Measurements from ENCODE around the gene ZDHHC23. TPM values are rescaled to one million over a fixed set of nuclear protein-coding genes. Genes with fewer than 3 reads are reported as not detected.
A peak's percentile ranks its signal among the peaks of the same experiment; 100 is the strongest.

Gene ZDHHC23
- total RNA-seq, 6 experiments from 2014 or later: 7.0 to 14.6 (median 9.9) TPM

DNA sequence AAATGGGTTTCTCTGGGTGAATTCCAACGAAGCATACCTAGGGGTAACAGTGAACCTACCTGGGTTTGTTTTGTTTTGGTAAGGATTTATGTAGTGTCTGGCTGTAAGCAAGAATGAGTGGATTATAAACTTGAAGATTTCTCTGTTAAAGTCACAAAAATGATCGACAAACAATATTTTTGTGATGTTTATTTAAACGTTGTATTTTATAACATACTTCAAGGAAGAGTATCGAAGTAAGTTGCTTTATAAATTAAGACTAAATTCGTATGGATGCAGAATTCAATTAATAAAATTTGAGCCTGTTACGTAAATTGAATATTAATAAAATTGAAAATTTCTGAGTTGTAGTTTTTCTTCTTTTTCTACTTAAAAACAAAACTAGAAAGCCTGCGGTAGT lies 982 bp upstream of the ZDHHC23 start:
- H3K9me3 ChIP-seq: no peaks in the 10 kb centered on the region
- TF ChIP-seq, protein P1, sequence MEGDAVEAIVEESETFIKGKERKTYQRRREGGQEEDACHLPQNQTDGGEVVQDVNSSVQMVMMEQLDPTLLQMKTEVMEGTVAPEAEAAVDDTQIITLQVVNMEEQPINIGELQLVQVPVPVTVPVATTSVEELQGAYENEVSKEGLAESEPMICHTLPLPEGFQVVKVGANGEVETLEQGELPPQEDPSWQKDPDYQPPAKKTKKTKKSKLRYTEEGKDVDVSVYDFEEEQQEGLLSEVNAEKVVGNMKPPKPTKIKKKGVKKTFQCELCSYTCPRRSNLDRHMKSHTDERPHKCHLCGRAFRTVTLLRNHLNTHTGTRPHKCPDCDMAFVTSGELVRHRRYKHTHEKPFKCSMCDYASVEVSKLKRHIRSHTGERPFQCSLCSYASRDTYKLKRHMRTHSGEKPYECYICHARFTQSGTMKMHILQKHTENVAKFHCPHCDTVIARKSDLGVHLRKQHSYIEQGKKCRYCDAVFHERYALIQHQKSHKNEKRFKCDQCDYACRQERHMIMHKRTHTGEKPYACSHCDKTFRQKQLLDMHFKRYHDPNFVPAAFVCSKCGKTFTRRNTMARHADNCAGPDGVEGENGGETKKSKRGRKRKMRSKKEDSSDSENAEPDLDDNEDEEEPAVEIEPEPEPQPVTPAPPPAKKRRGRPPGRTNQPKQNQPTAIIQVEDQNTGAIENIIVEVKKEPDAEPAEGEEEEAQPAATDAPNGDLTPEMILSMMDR (IDR thresholded peaks at IDR 0.05): no peak
- no peak for TF ChIP-seq POLR2A (IDR thresholded peaks at IDR 0.05)
- H3K27me3 ChIP-seq: no peaks in the 10 kb centered on the region
- ATAC-seq (no peak), DNase-seq (no peak)
- H3K4me3 ChIP-seq: peak overlapping the region; percentile 45 to 88 (median 87)
- intact Hi-C loops (cut with DNase I): no loop called here
- WGBS (ENCODE audit: insufficient coverage, low coverage, low lambda C conversion rate, missing lambda C conversion rate): 64% methylated on average over 7 of the region's 7 CpGs
- H3K36me3 ChIP-seq: no peaks in the 10 kb centered on the region
- peaks cover 0 to 3% (median 0%) of the 10 kb centered on the region in 4 donors for H3K4me1 ChIP-seq
- peak overlapping the region in 1 of 3 donors; percentile 74 for H3K27ac ChIP-seq

DNA sequence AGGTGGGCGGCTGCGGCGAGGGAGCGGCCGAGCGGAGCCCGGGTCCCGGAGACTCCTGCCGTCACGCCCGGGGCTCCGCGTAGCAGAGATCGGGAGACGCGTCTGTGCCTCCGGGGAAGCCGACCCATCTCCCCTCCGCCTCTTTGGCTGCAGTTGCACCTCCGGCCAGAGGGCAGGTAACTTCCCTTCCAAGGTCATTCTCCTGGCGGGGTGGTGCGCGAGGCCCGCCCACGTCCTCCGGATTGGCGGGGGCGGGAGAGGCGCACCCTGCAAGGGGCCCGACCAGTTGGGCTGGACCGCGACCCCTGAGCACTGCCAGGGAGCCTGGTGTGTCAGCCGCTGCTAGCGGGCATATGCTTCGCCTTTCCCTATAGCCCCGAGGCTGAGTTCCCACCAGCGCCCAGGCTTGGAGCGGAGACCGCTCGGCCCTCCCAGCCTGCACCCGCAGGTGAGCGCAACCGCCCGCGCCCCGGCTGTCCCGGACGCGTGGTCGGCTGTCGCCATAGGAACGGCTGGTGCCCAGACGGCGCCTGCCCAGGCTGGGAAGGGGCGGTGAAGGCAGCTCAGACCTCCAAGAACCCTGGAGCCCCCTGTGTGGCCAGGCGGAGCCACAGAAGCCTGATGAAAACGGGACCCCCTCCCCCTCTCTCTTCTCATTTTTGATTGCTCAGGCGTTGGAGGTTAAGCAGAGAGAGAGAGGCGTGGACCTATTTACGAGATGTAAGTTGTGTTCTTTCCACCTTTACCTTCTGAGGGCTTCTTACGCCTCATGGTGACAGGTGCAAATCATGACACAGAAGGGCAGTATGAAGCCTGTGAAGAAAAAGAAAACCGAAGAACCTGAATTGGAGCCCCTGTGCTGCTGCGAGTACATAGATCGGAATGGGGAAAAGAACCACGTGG lies 453 bp downstream of the ZDHHC23 start:
- TF ChIP-seq, protein P1 (IDR thresholded peaks at IDR 0.05): peak in 1 of 4 donors; percentile 2
- TF ChIP-seq POLR2A (IDR thresholded peaks at IDR 0.05): no peak
- WGBS (ENCODE audit: insufficient coverage, low coverage, low lambda C conversion rate, missing lambda C conversion rate): 7% methylated on average over 7 of the region's 65 CpGs

DNA sequence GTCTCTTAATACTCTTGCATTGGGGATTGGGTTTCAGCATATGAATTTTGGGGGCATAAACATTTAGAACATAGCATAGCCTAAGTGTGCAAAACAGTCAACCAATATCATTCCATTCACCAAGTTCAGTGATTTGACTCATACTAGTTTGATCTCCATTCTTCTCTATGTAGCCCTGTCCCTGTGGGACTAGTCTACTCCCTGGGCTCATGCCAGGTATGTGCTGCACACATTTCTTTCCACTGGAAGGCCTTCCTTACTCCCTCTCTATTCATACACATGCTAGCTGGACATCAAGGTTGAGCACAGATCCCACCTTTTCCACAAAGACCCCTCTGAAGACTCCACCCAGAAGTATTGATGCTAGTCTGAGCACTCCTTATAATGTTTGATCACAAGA lies 5.1 kb downstream of the ZDHHC23 start:
- Histone ChIP-seq H3K9me3 (no peaks in the 10 kb centered on the region), H3K27me3 (no peaks in the 10 kb centered on the region), H3K27ac (no peak overlapping the region), H3K4me1 (peaks cover 0 to 3% (median 0%) of the 10 kb centered on the region in 4 donors), H3K36me3 (peaks cover 0 to 17% (median 0%) of the 10 kb centered on the region in 4 donors), H3K4me3 (no peak overlapping the region)
- intact Hi-C loops (cut with DNase I): no loop called here
- no peak for DNase-seq
- no peak for ATAC-seq
- no peak for TF ChIP-seq POLR2A (IDR thresholded peaks at IDR 0.05)
- TF ChIP-seq, protein P1 (IDR thresholded peaks at IDR 0.05): no peak

More for the DNA sequence above, 453 bp downstream of the ZDHHC23 start:
- peak; percentile 65 to 78 (median 76) for ATAC-seq
- intact Hi-C loops (cut with DNase I): no loop called here
- Histone ChIP-seq H3K27me3 (no peaks in the 10 kb centered on the region), H3K9me3 (no peaks in the 10 kb centered on the region), H3K4me3 (peak overlapping the region; percentile 68 to 88 (median 87)), H3K4me1 (peaks cover 0 to 3% (median 0%) of the 10 kb centered on the region in 4 donors), H3K27ac (peak overlapping the region; percentile 11 to 74 (median 48)), H3K36me3 (no peaks in the 10 kb centered on the region)
- DNase-seq: peak; percentile 68 to 88 (median 84)

DNA sequence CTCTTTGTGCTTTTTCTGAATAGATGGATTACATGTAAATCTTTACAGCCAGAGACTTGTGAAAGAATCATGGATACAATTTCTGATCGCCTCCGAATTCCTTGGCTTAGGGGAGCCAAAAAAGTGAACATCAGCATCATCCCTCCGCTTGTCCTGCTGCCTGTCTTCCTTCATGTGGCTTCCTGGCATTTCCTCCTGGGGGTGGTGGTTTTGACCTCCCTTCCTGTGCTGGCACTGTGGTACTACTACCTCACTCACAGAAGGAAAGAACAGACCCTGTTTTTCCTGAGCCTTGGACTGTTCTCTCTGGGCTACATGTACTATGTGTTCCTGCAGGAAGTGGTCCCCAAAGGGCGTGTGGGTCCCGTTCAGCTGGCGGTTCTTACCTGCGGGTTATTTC lies 5.9 kb downstream of the ZDHHC23 start:
- H3K4me3 ChIP-seq: no peak overlapping the region
- intact Hi-C loops (cut with DNase I): no loop called here
- H3K27me3 ChIP-seq: no peaks in the 10 kb centered on the region
- H3K4me1 ChIP-seq: peaks cover 0 to under 1% (median 0%) of the 10 kb centered on the region in 4 donors
- DNase-seq: no peak
- H3K9me3 ChIP-seq: no peaks in the 10 kb centered on the region
- H3K36me3 ChIP-seq: peaks cover 0 to 25% (median 0%) of the 10 kb centered on the region in 4 donors
- ATAC-seq: no peak
- no peak overlapping the region for H3K27ac ChIP-seq
- WGBS (ENCODE audit: insufficient coverage, low coverage, low lambda C conversion rate, missing lambda C conversion rate): 47% methylated on average over 7 of the region's 7 CpGs
- TF ChIP-seq, protein P1 (IDR thresholded peaks at IDR 0.05): no peak
- TF ChIP-seq POLR2A (IDR thresholded peaks at IDR 0.05): no peak
